ENCODE results near the gene TAS2R60. TPM values are rescaled to one million over a fixed set of nuclear protein-coding genes. Genes with fewer than 3 reads are reported as not detected.
"Not testable (repeated sequence)": the region's sequence is repeated elsewhere in the genome, so short reads cannot be mapped to it uniquely, and the experiment has no call there.

The TAS2R60 gene
- polyA plus RNA-seq, 6 donors from 2014 or later = not detected

GRCh38 chr7:143417734-143418383 lies 25.4 kb upstream of the TAS2R60 start:
- no peaks in the 10 kb centered on the region for H3K36me3 Mint-ChIP-seq
- no peaks in the 10 kb centered on the region for H3K4me1 Mint-ChIP-seq
- H3K4me3 Mint-ChIP-seq = no peak overlapping the region
- no peak for DNase-seq
- no peak for ATAC-seq (ENCODE audit: low read depth in 2 of 2)
- H3K27ac Mint-ChIP-seq = no peak overlapping the region
- H3K27me3 Mint-ChIP-seq = peaks cover 45 to 51% (median 48%) of the 10 kb centered on the region in 3 donors
- H3K9me3 Mint-ChIP-seq = peaks cover 0 to 8% (median 3%) of the 10 kb centered on the region in 7 donors

- H3K27ac Mint-ChIP-seq = no peak overlapping the region
These were observed 24.4 kb upstream of the TAS2R60 start for GRCh38 chr7:143418681-143419458.

GRCh38 chr7:143419880-143420279 lies 23.4 kb upstream of the TAS2R60 start:
- DNase-seq = no peak
- ATAC-seq (ENCODE audit: low read depth in 2 of 2) = no peak
- H3K4me3 Mint-ChIP-seq = no peak overlapping the region

More at GRCh38 chr7:143418681-143419458, 24.4 kb upstream of the TAS2R60 start:
- Mint-ChIP-seq H3K9me3 (peaks cover 0 to 8% (median 3%) of the 10 kb centered on the region in 7 donors), H3K36me3 (no peaks in the 10 kb centered on the region), H3K4me1 (no peaks in the 10 kb centered on the region), H3K27me3 (peaks cover 36 to 45% (median 40%) of the 10 kb centered on the region in 3 donors), H3K4me3 (no peak overlapping the region)
- no peak for ATAC-seq (ENCODE audit: low read depth in 2 of 2)
- DNase-seq = no peak

GRCh38 chr7:143420624-143421023 lies 22.6 kb upstream of the TAS2R60 start:
- not testable (repeated sequence) for H3K4me3 Mint-ChIP-seq; ATAC-seq (ENCODE audit: low read depth in 2 of 2); H3K36me3 Mint-ChIP-seq; H3K4me1 Mint-ChIP-seq; H3K9me3 Mint-ChIP-seq; H3K27ac Mint-ChIP-seq; DNase-seq
- peaks cover 24 to 40% (median 27%) of the 10 kb centered on the region in 3 donors for H3K27me3 Mint-ChIP-seq

More at GRCh38 chr7:143419880-143420279, 23.4 kb upstream of the TAS2R60 start:
- H3K36me3 Mint-ChIP-seq = no peaks in the 10 kb centered on the region
- peaks cover 31 to 41% (median 35%) of the 10 kb centered on the region in 3 donors for H3K27me3 Mint-ChIP-seq
- peak overlapping the region in 1 of 6 donors; percentile 7 for H3K27ac Mint-ChIP-seq
- no peaks in the 10 kb centered on the region for H3K4me1 Mint-ChIP-seq
- peaks cover 0 to 8% (median 3%) of the 10 kb centered on the region in 7 donors for H3K9me3 Mint-ChIP-seq

- ATAC-seq (ENCODE audit: low read depth in 2 of 2) = no peak
- Mint-ChIP-seq H3K27ac (no peak overlapping the region), H3K9me3 (peaks cover 0 to 8% (median 3%) of the 10 kb centered on the region in 7 donors), H3K4me3 (no peak overlapping the region), H3K27me3 (peaks cover 18 to 28% (median 21%) of the 10 kb centered on the region in 3 donors), H3K4me1 (peaks cover 5 to 6% (median 6%) of the 10 kb centered on the region in 3 donors), H3K36me3 (no peaks in the 10 kb centered on the region)
- no peak for DNase-seq
These were observed 21.2 kb upstream of the TAS2R60 start for GRCh38 chr7:143422033-143422432.

GRCh38 chr7:143424476-143424875 lies 18.8 kb upstream of the TAS2R60 start:
- not testable (repeated sequence) for H3K4me3 Mint-ChIP-seq; ATAC-seq (ENCODE audit: low read depth in 2 of 2); H3K4me1 Mint-ChIP-seq; H3K27ac Mint-ChIP-seq; H3K36me3 Mint-ChIP-seq; DNase-seq; H3K9me3 Mint-ChIP-seq
- peaks cover 3 to 23% (median 4%) of the 10 kb centered on the region in 3 donors for H3K27me3 Mint-ChIP-seq

- Mint-ChIP-seq H3K4me1 (peaks cover 5 to 6% (median 6%) of the 10 kb centered on the region in 3 donors), H3K27ac (peak overlapping the region in 1 of 6 donors; percentile 59), H3K36me3 (no peaks in the 10 kb centered on the region), H3K9me3 (peaks cover 0 to 2% (median 0%) of the 10 kb centered on the region in 7 donors), H3K27me3 (peaks cover 8 to 9% (median 9%) of the 10 kb centered on the region in 3 donors), H3K4me3 (no peak overlapping the region)
- DNase-seq (no peak), ATAC-seq (ENCODE audit: low read depth in 2 of 2) (no peak)
These were observed 16.6 kb upstream of the TAS2R60 start for GRCh38 chr7:143426479-143427142.

GRCh38 chr7:143429770-143430698 lies 13.2 kb upstream of the TAS2R60 start:
- no peak for DNase-seq
- Mint-ChIP-seq H3K4me1 (peaks cover 5 to 6% (median 6%) of the 10 kb centered on the region in 3 donors), H3K4me3 (no peak overlapping the region), H3K27ac (peak overlapping the region in 1 of 6 donors; percentile 21), H3K27me3 (peaks cover 5 to 23% (median 15%) of the 10 kb centered on the region in 3 donors), H3K36me3 (no peaks in the 10 kb centered on the region), H3K9me3 (no peaks in the 10 kb centered on the region)
- ATAC-seq (ENCODE audit: low read depth in 2 of 2) = no peak

GRCh38 chr7:143431109-143431508 lies 12.1 kb upstream of the TAS2R60 start:
- Mint-ChIP-seq H3K27ac (no peak overlapping the region), H3K36me3 (no peaks in the 10 kb centered on the region), H3K27me3 (peaks cover 6 to 25% (median 22%) of the 10 kb centered on the region in 3 donors)

GRCh38 chr7:143433759-143434158 lies 9.5 kb upstream of the TAS2R60 start:
- no peaks in the 10 kb centered on the region for H3K4me1 Mint-ChIP-seq

More at GRCh38 chr7:143431109-143431508, 12.1 kb upstream of the TAS2R60 start:
- Mint-ChIP-seq H3K4me1 (peaks cover 5 to 6% (median 6%) of the 10 kb centered on the region in 3 donors), H3K9me3 (no peaks in the 10 kb centered on the region), H3K4me3 (no peak overlapping the region)
- no peak for ATAC-seq (ENCODE audit: low read depth in 2 of 2)
- no peak for DNase-seq

GRCh38 chr7:143434660-143435059 lies 8.6 kb upstream of the TAS2R60 start:
- Mint-ChIP-seq H3K27me3 (peaks cover 15 to 37% (median 33%) of the 10 kb centered on the region in 3 donors), H3K36me3 (no peaks in the 10 kb centered on the region), H3K27ac (no peak overlapping the region), H3K4me1 (no peaks in the 10 kb centered on the region), H3K4me3 (no peak overlapping the region), H3K9me3 (no peaks in the 10 kb centered on the region)
- DNase-seq = no peak
- ATAC-seq (ENCODE audit: low read depth in 2 of 2) = no peak

More at GRCh38 chr7:143433759-143434158, 9.5 kb upstream of the TAS2R60 start:
- ATAC-seq (ENCODE audit: low read depth in 2 of 2) (no peak), DNase-seq (no peak)
- no peaks in the 10 kb centered on the region for H3K36me3 Mint-ChIP-seq
- H3K27me3 Mint-ChIP-seq = peaks cover 14 to 34% (median 31%) of the 10 kb centered on the region in 3 donors
- no peaks in the 10 kb centered on the region for H3K9me3 Mint-ChIP-seq
- no peak overlapping the region for H3K4me3 Mint-ChIP-seq
- H3K27ac Mint-ChIP-seq = no peak overlapping the region

- Mint-ChIP-seq H3K36me3 (no peaks in the 10 kb centered on the region), H3K4me1 (no peaks in the 10 kb centered on the region), H3K4me3 (no peak overlapping the region), H3K27me3 (peaks cover 15 to 37% (median 33%) of the 10 kb centered on the region in 3 donors), H3K9me3 (no peaks in the 10 kb centered on the region), H3K27ac (no peak overlapping the region)
- DNase-seq (no peak), ATAC-seq (ENCODE audit: low read depth in 2 of 2) (no peak)
These were observed 8.0 kb upstream of the TAS2R60 start for GRCh38 chr7:143435266-143435665.
